ENCODE data around the gene SLC37A1. TPM values are rescaled to one million over a fixed set of nuclear protein-coding genes. Genes with fewer than 3 reads are reported as not detected.

The SLC37A1 gene
- total RNA-seq, 1 experiment from 2014 or later: 38.3 TPM

GRCh38 chr21:42527127-42527488 lies 13.5 kb downstream of the SLC37A1 start:
- H4K20me1 ChIP-seq (ENCODE audit: low read length): no peaks in the 10 kb centered on the region
- no peak overlapping the region for H3K9ac ChIP-seq (ENCODE audit: low read length)
- H3K27me3 ChIP-seq (ENCODE audit: low read length): no peaks in the 10 kb centered on the region
- no peaks in the 10 kb centered on the region for H3F3A ChIP-seq (ENCODE audit: low read length, unreplicated experiment)
- H3K4me2 ChIP-seq (ENCODE audit: low read length): no peak overlapping the region
- H3K36me3 ChIP-seq (ENCODE audit: low read depth, low read length): peaks cover 25% of the 10 kb centered on the region; the same call in 1 of the 2 replicates
- H3K4me3 ChIP-seq (ENCODE audit: low read length): no peak overlapping the region
- no peaks in the 10 kb centered on the region for H3K9me3 ChIP-seq (ENCODE audit: low read length)
- no peak overlapping the region for H2AFZ ChIP-seq (ENCODE audit: low read length)
- TF ChIP-seq EZH2 (IDR thresholded peaks at IDR 0.05; ENCODE audit: low read length, unreplicated experiment) (no peak), EZH2phosphoT487 (IDR thresholded peaks at IDR 0.05; ENCODE audit: borderline replicate concordance, low read length) (no peak), CTCF (conservative IDR thresholded peaks at IDR 0.05; ENCODE audit: low read depth, low read length) (no peak)
- peaks cover 20% of the 10 kb centered on the region for H3K4me1 ChIP-seq (ENCODE audit: insufficient read depth, low read length)
- ChIA-PET POLR2A (ENCODE audit: unreplicated experiment) (no interaction called here), CTCF (interaction anchor here (0.7 kb wide), 1 partner anchor 53 kb away, joined by 4 read pairs; no protein-coding TSS in a partner anchor)
- no TSS peak for BruUV-seq (replicated peaks)
- intact Hi-C loops (cut with micrococcal nuclease): no loop called here
- H3K79me2 ChIP-seq (ENCODE audit: low read length): no peaks in the 10 kb centered on the region; the same call in 1 of the 2 replicates
- ATAC-seq (no peak), DNase-seq (no peak)
- H3K27ac ChIP-seq (ENCODE audit: low read length): no peak overlapping the region
- H3K9me2 ChIP-seq (replicated peaks; ENCODE audit: low read length): no peaks in the 10 kb centered on the region

GRCh38 chr21:42527489-42528158 lies 14.0 kb downstream of the SLC37A1 start:
- no peaks in the 10 kb centered on the region for H3K9me3 ChIP-seq (ENCODE audit: low read length)
- H3K4me1 ChIP-seq (ENCODE audit: insufficient read depth, low read length): peaks cover 20% of the 10 kb centered on the region
- ChIA-PET POLR2A (ENCODE audit: unreplicated experiment) (no interaction called here), CTCF (interaction anchor here (0.7 kb wide), 1 partner anchor 53 kb away, joined by 4 read pairs; no protein-coding TSS in a partner anchor)
- H3K9ac ChIP-seq (ENCODE audit: low read length): no peak overlapping the region
- H2AFZ ChIP-seq (ENCODE audit: low read length): no peak overlapping the region
- H3F3A ChIP-seq (ENCODE audit: low read length, unreplicated experiment): no peaks in the 10 kb centered on the region
- DNase-seq (no peak), ATAC-seq (no peak)
- no peak overlapping the region for H3K4me3 ChIP-seq (ENCODE audit: low read length)
- H3K4me2 ChIP-seq (ENCODE audit: low read length): no peak overlapping the region
- peaks cover 25% of the 10 kb centered on the region; the same call in 1 of the 2 replicates for H3K36me3 ChIP-seq (ENCODE audit: low read depth, low read length)
- BruUV-seq (replicated peaks): no TSS peak
- no peak overlapping the region for H3K27ac ChIP-seq (ENCODE audit: low read length)
- H4K20me1 ChIP-seq (ENCODE audit: low read length): no peaks in the 10 kb centered on the region
- intact Hi-C loops (cut with micrococcal nuclease): no loop called here
- H3K9me2 ChIP-seq (replicated peaks; ENCODE audit: low read length): no peaks in the 10 kb centered on the region
- TF ChIP-seq CTCF (conservative IDR thresholded peaks at IDR 0.05; ENCODE audit: low read depth, low read length) (no peak), EZH2phosphoT487 (IDR thresholded peaks at IDR 0.05; ENCODE audit: borderline replicate concordance, low read length) (no peak)
- no peaks in the 10 kb centered on the region; the same call in 1 of the 2 replicates for H3K79me2 ChIP-seq (ENCODE audit: low read length)
- H3K27me3 ChIP-seq (ENCODE audit: low read length): no peaks in the 10 kb centered on the region

- ChIA-PET CTCF (no interaction called here), POLR2A (ENCODE audit: unreplicated experiment) (no interaction called here)
- no peak overlapping the region for H3K4me2 ChIP-seq (ENCODE audit: low read length)
- no peaks in the 10 kb centered on the region for H3K27me3 ChIP-seq (ENCODE audit: low read length)
- no peak for ATAC-seq
- TF ChIP-seq EZH2phosphoT487 (IDR thresholded peaks at IDR 0.05; ENCODE audit: borderline replicate concordance, low read length) (no peak), CTCF (conservative IDR thresholded peaks at IDR 0.05; ENCODE audit: low read depth, low read length) (no peak)
- H3K27ac ChIP-seq (ENCODE audit: low read length): no peak overlapping the region
- H3K9me3 ChIP-seq (ENCODE audit: low read length): no peaks in the 10 kb centered on the region
- BruUV-seq (replicated peaks): no TSS peak
- 0 out of 2 replicates have a peak, but pooled peaks cover 5% of the 10 kb centered on the region for H3K4me1 ChIP-seq (ENCODE audit: insufficient read depth, low read length)
- no peaks in the 10 kb centered on the region; the same call in 1 of the 2 replicates for H3K79me2 ChIP-seq (ENCODE audit: low read length)
- no peak overlapping the region for H2AFZ ChIP-seq (ENCODE audit: low read length)
- DNase-seq: no peak
- intact Hi-C loops (cut with micrococcal nuclease): no loop called here
- H4K20me1 ChIP-seq (ENCODE audit: low read length): no peaks in the 10 kb centered on the region
- no peaks in the 10 kb centered on the region for H3F3A ChIP-seq (ENCODE audit: low read length, unreplicated experiment)
- no peak overlapping the region for H3K4me3 ChIP-seq (ENCODE audit: low read length)
- no peak overlapping the region for H3K9ac ChIP-seq (ENCODE audit: low read length)
- no peaks in the 10 kb centered on the region for H3K9me2 ChIP-seq (replicated peaks; ENCODE audit: low read length)
- peaks cover 25% of the 10 kb centered on the region; the same call in 1 of the 2 replicates for H3K36me3 ChIP-seq (ENCODE audit: low read depth, low read length)
These were observed 16.5 kb downstream of the SLC37A1 start for GRCh38 chr21:42530167-42530518.
